SK-N-SH treated with all-trans-retinoic acid at 6 μM for 48 hours (cell line): ENCODE measurements around the gene UBL7.

Source experiments
- ATAC-seq: fragments of 200-7000 bp; cut with Tn5 transposase; 3 replicates; pipeline ENCODE4 v1.9.1; 2020; ENCODE audit warnings: mild to moderate bottlenecking, moderate library complexity
- ARNTL ChIP-seq: fragments of 450-650 bp; formaldehyde crosslinking; IDR thresholded peaks from 2 replicates; pipeline ENCODE4 v1.5.0; 2020; ENCODE audit warnings: low read depth, mild to moderate bottlenecking, moderate library complexity, borderline replicate concordance
- BACH2 ChIP-seq: fragments of 250-450 bp; sonication (Bioruptor Pico); IDR thresholded peaks from 2 replicates; pipeline ENCODE4 v1.9.0; 2021; ENCODE audit warnings: mild to moderate bottlenecking, borderline replicate concordance
- CREB5 ChIP-seq: fragments of 250-450 bp; sonication (Bioruptor Pico); IDR thresholded peaks from 2 replicates; pipeline ENCODE4 v1.5.1; 2020; ENCODE audit warnings: low read depth, mild to moderate bottlenecking, moderate library complexity
- CSDC2 ChIP-seq: fragments of 250-450 bp; sonication (Bioruptor Pico); IDR thresholded peaks from 2 replicates; pipeline ENCODE4 v1.5.0; 2020; ENCODE audit warnings: mild to moderate bottlenecking, moderate library complexity
- ESRRG ChIP-seq: fragments of 250-450 bp; sonication (Bioruptor Pico); IDR thresholded peaks from 2 replicates; pipeline ENCODE4 v1.6.1; 2021; ENCODE audit warnings: mild to moderate bottlenecking
- ISL1 ChIP-seq: fragments of 250-450 bp; sonication (Bioruptor Pico); IDR thresholded peaks from 2 replicates; pipeline ENCODE4 v2.1.2; 2022; ENCODE audit warnings: mild to moderate bottlenecking, moderate library complexity
- OSR1 ChIP-seq: fragments of 250-450 bp; sonication (Bioruptor Pico); IDR thresholded peaks from 2 replicates; pipeline ENCODE4 v1.8.0; 2022; ENCODE audit warnings: moderate library complexity, mild to moderate bottlenecking, inconsistent platforms
- PPARA ChIP-seq: fragments of 250-450 bp; sonication (Bioruptor Pico); IDR thresholded peaks from 2 replicates; pipeline ENCODE4 v1.5.0; 2020; ENCODE audit warnings: mild to moderate bottlenecking, borderline replicate concordance
- RARB ChIP-seq: fragments of 250-450 bp; sonication (Bioruptor Pico); IDR thresholded peaks from 2 replicates; pipeline ENCODE4 v1.8.0; 2021; ENCODE audit warnings: mild to moderate bottlenecking, moderate library complexity
- TCF4 ChIP-seq: fragments of 250-450 bp; sonication (Bioruptor Pico); IDR thresholded peaks from 2 replicates; pipeline ENCODE4 v1.8.0; 2021; ENCODE audit warnings: mild to moderate bottlenecking, moderate library complexity, borderline replicate concordance
- TOX ChIP-seq: fragments of 250-450 bp; sonication (Bioruptor Pico); IDR thresholded peaks from 2 replicates; pipeline ENCODE4 v1.8.0; 2021; ENCODE audit warnings: mild to moderate bottlenecking, moderate library complexity, borderline replicate concordance
- ZC3H10 ChIP-seq: fragments of 250-450 bp; sonication (Bioruptor Pico); IDR thresholded peaks from 2 replicates; pipeline ENCODE4 v1.5.1; 2021; ENCODE audit warnings: mild to moderate bottlenecking, moderate library complexity
- ZFP3 ChIP-seq: fragments of 250-450 bp; sonication (Bioruptor Pico); IDR thresholded peaks from 2 replicates; pipeline ENCODE4 v1.5.0; 2020; ENCODE audit warnings: mild to moderate bottlenecking, moderate library complexity
- ZFP30 ChIP-seq: fragments of 450-650 bp; formaldehyde crosslinking; IDR thresholded peaks from 2 replicates; pipeline ENCODE4 v1.5.0; 2022; ENCODE audit warnings: mild to moderate bottlenecking, moderate library complexity
- ZNF70 ChIP-seq: fragments of 450-650 bp; formaldehyde crosslinking; IDR thresholded peaks from 2 replicates; pipeline ENCODE4 v1.5.0; 2020; ENCODE audit warnings: mild to moderate bottlenecking, moderate library complexity
- ZNF8 ChIP-seq: fragments of 450-650 bp; formaldehyde crosslinking; IDR thresholded peaks from 2 replicates; pipeline ENCODE4 v1.5.0; 2020; ENCODE audit warnings: mild to moderate bottlenecking, moderate library complexity
- TF ChIP-seq, protein P1 (sequence below): fragments of 250-450 bp; sonication (Bioruptor Pico); IDR thresholded peaks from 2 replicates; pipeline ENCODE4 v1.8.0; 2021; ENCODE audit warnings: low read depth, mild to moderate bottlenecking, moderate library complexity, borderline replicate concordance
- TF ChIP-seq, protein P2 (sequence below): fragments of 250-450 bp; sonication (Bioruptor Pico); IDR thresholded peaks from 2 replicates; pipeline ENCODE4 v1.5.0; 2020; ENCODE audit warnings: mild to moderate bottlenecking, moderate library complexity

UBL7 gene

DNA sequence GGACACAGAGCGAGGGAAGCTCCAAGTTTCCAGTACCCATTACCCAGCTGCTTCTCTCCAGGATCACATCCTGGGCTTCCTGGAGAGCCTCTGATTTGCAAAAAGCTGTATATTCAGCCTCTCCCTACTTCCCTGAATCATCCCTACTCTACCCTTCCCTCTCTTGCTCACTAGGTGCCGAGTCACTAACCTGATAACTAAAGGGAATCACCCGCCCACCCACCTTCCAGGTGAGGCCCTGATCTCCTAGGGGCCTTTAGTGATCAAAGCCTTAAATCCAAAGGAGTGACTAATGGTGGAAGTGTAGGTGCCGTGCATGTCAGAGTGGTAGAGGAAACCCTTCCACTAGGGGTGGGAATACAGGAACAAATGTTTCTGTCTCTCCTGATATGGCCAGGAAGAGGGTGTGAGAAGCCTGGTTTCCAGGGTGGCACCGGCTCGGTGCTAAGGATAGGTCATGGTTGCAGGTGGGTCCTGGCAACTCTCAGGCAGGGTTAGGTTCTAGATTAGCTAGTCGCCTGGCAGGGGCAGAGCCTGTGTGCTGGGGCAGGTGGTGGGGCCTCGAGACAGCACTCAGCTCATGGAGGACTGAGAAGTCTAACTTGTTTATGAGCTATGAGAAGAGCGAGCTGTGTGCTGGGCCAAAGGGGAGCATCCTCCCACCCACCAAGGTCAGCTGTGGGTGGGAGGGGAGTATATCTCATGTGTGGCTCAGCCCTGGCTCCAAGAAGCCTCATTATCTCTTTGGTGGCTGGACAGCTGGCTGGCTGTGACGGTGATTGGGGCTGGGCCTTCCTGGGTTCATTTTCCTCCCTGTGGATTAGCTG is 37.3 kb downstream of the UBL7 start:
- ATAC-seq = no peak
- TF ChIP-seq ISL1 (CRISPR knock-in tag) = no peak
- TF ChIP-seq ZFP3 (CRISPR knock-in tag) = no peak
- TF ChIP-seq ZNF70 = no peak
- TF ChIP-seq BACH2 (CRISPR knock-in tag) = no peak
- TF ChIP-seq CREB5 (CRISPR knock-in tag) = no peak
- TF ChIP-seq CSDC2 (CRISPR knock-in tag) = no peak
- no peak for TF ChIP-seq ESRRG (CRISPR knock-in tag)
- TF ChIP-seq ZC3H10 (CRISPR knock-in tag) = no peak
- TF ChIP-seq, protein P1, sequence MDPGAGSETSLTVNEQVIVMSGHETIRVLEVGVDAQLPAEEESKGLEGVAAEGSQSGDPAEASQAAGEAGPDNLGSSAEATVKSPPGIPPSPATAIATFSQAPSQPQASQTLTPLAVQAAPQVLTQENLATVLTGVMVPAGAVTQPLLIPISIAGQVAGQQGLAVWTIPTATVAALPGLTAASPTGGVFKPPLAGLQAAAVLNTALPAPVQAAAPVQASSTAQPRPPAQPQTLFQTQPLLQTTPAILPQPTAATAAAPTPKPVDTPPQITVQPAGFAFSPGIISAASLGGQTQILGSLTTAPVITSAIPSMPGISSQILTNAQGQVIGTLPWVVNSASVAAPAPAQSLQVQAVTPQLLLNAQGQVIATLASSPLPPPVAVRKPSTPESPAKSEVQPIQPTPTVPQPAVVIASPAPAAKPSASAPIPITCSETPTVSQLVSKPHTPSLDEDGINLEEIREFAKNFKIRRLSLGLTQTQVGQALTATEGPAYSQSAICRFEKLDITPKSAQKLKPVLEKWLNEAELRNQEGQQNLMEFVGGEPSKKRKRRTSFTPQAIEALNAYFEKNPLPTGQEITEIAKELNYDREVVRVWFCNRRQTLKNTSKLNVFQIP = no peak

DNA sequence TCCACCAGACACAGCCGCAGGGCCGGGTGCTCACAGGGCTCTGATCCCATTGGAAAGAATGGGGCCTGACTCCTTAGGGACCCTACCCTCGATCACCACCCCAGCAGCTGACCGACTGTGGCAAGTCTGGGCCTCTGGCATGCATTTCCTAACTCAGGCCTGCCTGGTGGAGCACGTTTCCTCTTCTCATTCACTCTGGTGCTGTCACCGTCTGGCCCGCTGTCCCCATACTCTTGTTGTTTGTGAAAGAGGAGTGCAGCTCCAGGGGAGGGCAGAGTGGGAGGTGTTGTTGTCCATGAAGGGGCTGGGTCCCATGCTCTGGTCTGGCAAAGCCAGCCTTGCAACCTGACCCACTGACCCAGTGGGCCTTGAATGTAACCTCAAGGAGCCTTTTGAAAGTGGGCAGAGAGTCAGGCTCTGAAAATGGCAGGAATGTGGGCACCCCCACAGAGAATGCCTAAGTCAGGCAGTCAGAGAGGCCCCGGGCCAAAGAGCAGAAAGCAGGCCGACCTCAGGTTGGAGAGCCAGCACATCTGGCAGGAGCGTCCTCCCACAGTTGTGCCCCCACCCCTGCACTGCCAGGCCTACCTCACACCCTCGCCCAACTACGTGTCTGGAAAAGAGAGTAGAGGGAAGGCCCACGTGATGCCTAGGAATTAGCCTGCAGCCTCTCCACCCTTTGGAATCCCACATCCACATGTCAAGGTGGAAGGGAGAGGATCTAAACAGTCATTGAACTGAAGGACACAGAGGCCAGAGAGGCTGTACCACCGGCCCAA is 38.1 kb downstream of the UBL7 start:
- TF ChIP-seq CREB5 (CRISPR knock-in tag) = no peak
- no peak for TF ChIP-seq ZC3H10 (CRISPR knock-in tag)
- TF ChIP-seq ZFP30 = no peak
- no peak for TF ChIP-seq RARB
- TF ChIP-seq, protein P2, sequence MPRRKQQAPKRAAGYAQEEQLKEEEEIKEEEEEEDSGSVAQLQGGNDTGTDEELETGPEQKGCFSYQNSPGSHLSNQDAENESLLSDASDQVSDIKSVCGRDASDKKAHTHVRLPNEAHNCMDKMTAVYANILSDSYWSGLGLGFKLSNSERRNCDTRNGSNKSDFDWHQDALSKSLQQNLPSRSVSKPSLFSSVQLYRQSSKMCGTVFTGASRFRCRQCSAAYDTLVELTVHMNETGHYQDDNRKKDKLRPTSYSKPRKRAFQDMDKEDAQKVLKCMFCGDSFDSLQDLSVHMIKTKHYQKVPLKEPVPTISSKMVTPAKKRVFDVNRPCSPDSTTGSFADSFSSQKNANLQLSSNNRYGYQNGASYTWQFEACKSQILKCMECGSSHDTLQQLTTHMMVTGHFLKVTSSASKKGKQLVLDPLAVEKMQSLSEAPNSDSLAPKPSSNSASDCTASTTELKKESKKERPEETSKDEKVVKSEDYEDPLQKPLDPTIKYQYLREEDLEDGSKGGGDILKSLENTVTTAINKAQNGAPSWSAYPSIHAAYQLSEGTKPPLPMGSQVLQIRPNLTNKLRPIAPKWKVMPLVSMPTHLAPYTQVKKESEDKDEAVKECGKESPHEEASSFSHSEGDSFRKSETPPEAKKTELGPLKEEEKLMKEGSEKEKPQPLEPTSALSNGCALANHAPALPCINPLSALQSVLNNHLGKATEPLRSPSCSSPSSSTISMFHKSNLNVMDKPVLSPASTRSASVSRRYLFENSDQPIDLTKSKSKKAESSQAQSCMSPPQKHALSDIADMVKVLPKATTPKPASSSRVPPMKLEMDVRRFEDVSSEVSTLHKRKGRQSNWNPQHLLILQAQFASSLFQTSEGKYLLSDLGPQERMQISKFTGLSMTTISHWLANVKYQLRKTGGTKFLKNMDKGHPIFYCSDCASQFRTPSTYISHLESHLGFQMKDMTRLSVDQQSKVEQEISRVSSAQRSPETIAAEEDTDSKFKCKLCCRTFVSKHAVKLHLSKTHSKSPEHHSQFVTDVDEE = no peak
- TF ChIP-seq TCF4 (CRISPR knock-in tag) = no peak
- no peak for TF ChIP-seq OSR1
- no peak for TF ChIP-seq TOX
- TF ChIP-seq BACH2 (CRISPR knock-in tag) = no peak
- TF ChIP-seq, protein P1 = no peak
- no peak for TF ChIP-seq ZNF70
- no peak for TF ChIP-seq PPARA (CRISPR knock-in tag)
- TF ChIP-seq CSDC2 (CRISPR knock-in tag) = no peak
- ATAC-seq = peak; percentile 64

GRCh38 chr15:74422265-74422651 is 38.7 kb downstream of the UBL7 start:
- no peak for TF ChIP-seq ZFP3 (CRISPR knock-in tag)
- TF ChIP-seq ZNF8 (CRISPR knock-in tag) = no peak
- no peak for TF ChIP-seq ARNTL
- TF ChIP-seq CSDC2 (CRISPR knock-in tag) = no peak
- ATAC-seq = no peak
